Activated B cell treated with CpG ODN at 0.5 μM for 24 hours (primary cell): ENCODE measurements around the gene JAK1. TPM values are rescaled to one million over a fixed set of nuclear protein-coding genes. Genes with fewer than 3 reads are reported as not detected.
"Not testable (repeated sequence)": the region's sequence is repeated elsewhere in the genome, so short reads cannot be mapped to it uniquely, and the experiment has no call there.

Experiments
- ATAC-seq: fragments of 200-7000 bp; cut with Tn5 transposase; one replicate; pipeline ENCODE4 v1.10.0; 2021; ENCODE audit warnings: low read depth, mild to moderate bottlenecking, moderate library complexity
- CTCF ChIA-PET: fragments of 350-600 bp; sonication (Branson Sonifier 250); formaldehyde crosslinking; loops from one replicate; lab custom pipeline; 2021; ENCODE audit warnings: antibody characterized with exemption; lab: Charles Lee
- POLR2A ChIA-PET: fragments of 350-600 bp; sonication (Branson Sonifier 250); formaldehyde crosslinking; loops from one replicate; lab custom pipeline; 2021; ENCODE audit warnings: antibody characterized with exemption; lab: Charles Lee
- DNase-seq: peaks from one replicate; pipeline ENCODE4 v3.0.0; 2022
- H3K27ac Mint-ChIP-seq: one replicate; pipeline ENCODE4 v1.8.0; 2020; ENCODE audit warnings: mixed read lengths
- H3K27me3 Mint-ChIP-seq: one replicate; pipeline ENCODE4 v1.8.0; 2021; ENCODE audit warnings: mixed read lengths
- H3K36me3 Mint-ChIP-seq: one replicate; pipeline ENCODE4 v1.8.0; 2021; ENCODE audit warnings: low read depth, mixed read lengths
- H3K4me1 Mint-ChIP-seq: one replicate; pipeline ENCODE4 v1.8.0; 2021; ENCODE audit warnings: mixed read lengths
- H3K4me3 Mint-ChIP-seq: one replicate; pipeline ENCODE4 v1.8.0; 2020; ENCODE audit warnings: mild to moderate bottlenecking, mixed read lengths
- H3K9me3 Mint-ChIP-seq: one replicate; pipeline ENCODE4 v1.8.0; 2020; ENCODE audit warnings: mixed read lengths
- CTCF ChIP-seq: fragments of 200-600 bp; IDR thresholded peaks from one replicate; pipeline ENCODE4 v1.8.0; 2022; ENCODE audit warnings: antibody characterized with exemption, mild to moderate bottlenecking
- intact Hi-C: fragments of 100-400 bp; cut with micrococcal nuclease; formaldehyde crosslinking; loops from one replicate; pipeline ENCODE4 v1.15.1; 2024
- total RNA-seq: library from RNA; stranded (reverse); gene quantifications from 2 replicates; pipeline ENCODE4 v1.2.3, GENCODE V29; 2022

The JAK1 gene
- total RNA-seq, 1 donor from 2014 or later, result 215 TPM

- intact Hi-C loops, result no loop called here
- ATAC-seq (no peak), DNase-seq (no peak)
- TF ChIP-seq CTCF, result no peak
- H3K4me1 Mint-ChIP-seq, result peaks cover 96% of the 10 kb centered on the region
- H3K27me3 Mint-ChIP-seq, result no peaks in the 10 kb centered on the region
- no peak overlapping the region for H3K4me3 Mint-ChIP-seq
- ChIA-PET CTCF (no interaction called here), POLR2A (no interaction called here)
- H3K36me3 Mint-ChIP-seq, result peaks cover 18% of the 10 kb centered on the region
- H3K9me3 Mint-ChIP-seq, result no peaks in the 10 kb centered on the region
- H3K27ac Mint-ChIP-seq, result no peak overlapping the region
These were observed 40.8 kb downstream of the JAK1 start for GRCh38 chr1:64925594-64925993.

GRCh38 chr1:64923294-64923718 lies 43.0 kb downstream of the JAK1 start:
- Mint-ChIP-seq H3K9me3 (no peaks in the 10 kb centered on the region), H3K4me3 (peak overlapping the region; percentile 11), H3K27me3 (no peaks in the 10 kb centered on the region), H3K4me1 (peaks cover 96% of the 10 kb centered on the region), H3K36me3 (peaks cover 23% of the 10 kb centered on the region), H3K27ac (peak overlapping the region; percentile 13)
- ChIA-PET POLR2A (interaction anchor here (0.6 to 2.0 kb wide), 3 partner anchors 33 to 47 kb away, joined by 3 to 7 read pairs (median 4); no protein-coding TSS in a partner anchor), CTCF (no interaction called here)
- intact Hi-C loops, result no loop called here
- DNase-seq (no peak), ATAC-seq (no peak)
- TF ChIP-seq CTCF, result no peak

- ChIA-PET CTCF (interaction anchor here (1.0 to 1.5 kb wide), 2 partner anchors 17 to 119 kb away, joined by 4 read pairs; no protein-coding TSS in a partner anchor), POLR2A (interaction anchor here (0.8 to 2.0 kb wide), 3 partner anchors 10 to 38 kb away, joined by 3 to 7 read pairs (median 4); no protein-coding TSS in a partner anchor)
- Mint-ChIP-seq H3K4me3 (peak overlapping the region; percentile 47), H3K9me3 (no peaks in the 10 kb centered on the region), H3K36me3 (peaks cover 24% of the 10 kb centered on the region), H3K4me1 (peaks cover 96% of the 10 kb centered on the region), H3K27ac (peak overlapping the region; percentile 66), H3K27me3 (no peaks in the 10 kb centered on the region)
- no peak for TF ChIP-seq CTCF
- intact Hi-C loops, result no loop called here
- no peak for DNase-seq
- no peak for ATAC-seq
These were observed 44.0 kb downstream of the JAK1 start for GRCh38 chr1:64922336-64922735.

GRCh38 chr1:64921771-64922170 lies 44.6 kb downstream of the JAK1 start:
- POLR2A ChIA-PET, result interaction anchor here (2.0 kb wide), 1 partner anchor 39 kb away, joined by 7 read pairs; no protein-coding TSS in a partner anchor
- DNase-seq (no peak), ATAC-seq (no peak)
- TF ChIP-seq CTCF, result no peak
- H3K36me3 Mint-ChIP-seq, result peaks cover 18% of the 10 kb centered on the region
- peaks cover 96% of the 10 kb centered on the region for H3K4me1 Mint-ChIP-seq
- CTCF ChIA-PET, result interaction anchor here (1.0 to 1.5 kb wide), 2 partner anchors 17 to 119 kb away, joined by 4 read pairs; no protein-coding TSS in a partner anchor
- H3K27ac Mint-ChIP-seq, result peak overlapping the region; percentile 66
- intact Hi-C loops, result no loop called here
- no peaks in the 10 kb centered on the region for H3K27me3 Mint-ChIP-seq
- no peaks in the 10 kb centered on the region for H3K9me3 Mint-ChIP-seq
- no peak overlapping the region for H3K4me3 Mint-ChIP-seq

- Mint-ChIP-seq H3K36me3 (peaks cover 12% of the 10 kb centered on the region), H3K9me3 (no peaks in the 10 kb centered on the region), H3K4me3 (peak overlapping the region; percentile 19), H3K27me3 (no peaks in the 10 kb centered on the region), H3K4me1 (peaks cover 96% of the 10 kb centered on the region), H3K27ac (peak overlapping the region; percentile 66)
- CTCF ChIA-PET, result interaction anchor here (1.5 kb wide), 1 partner anchor 120 kb away, joined by 4 read pairs; no protein-coding TSS in a partner anchor
- no peak for ATAC-seq
- POLR2A ChIA-PET, result interaction anchor here (2.0 kb wide), 1 partner anchor 39 kb away, joined by 7 read pairs; no protein-coding TSS in a partner anchor
- intact Hi-C loops, result no loop called here
- DNase-seq, result no peak
- TF ChIP-seq CTCF, result no peak
These were observed 45.3 kb downstream of the JAK1 start for GRCh38 chr1:64920941-64921589.

GRCh38 chr1:64919120-64919519 lies 47.2 kb downstream of the JAK1 start:
- H3K27ac Mint-ChIP-seq, result peak overlapping the region; percentile 59
- intact Hi-C loops, H3K4me3 Mint-ChIP-seq, POLR2A ChIA-PET, H3K27me3 Mint-ChIP-seq, ATAC-seq, H3K9me3 Mint-ChIP-seq, CTCF ChIA-PET, DNase-seq: not testable (repeated sequence)
- peaks cover 93% of the 10 kb centered on the region for H3K4me1 Mint-ChIP-seq
- H3K36me3 Mint-ChIP-seq, result peaks cover 14% of the 10 kb centered on the region
